Neural progenitor cell (in vitro differentiated cells): ENCODE measurements around the gene DYNLT3. TPM values are rescaled to one million over a fixed set of nuclear protein-coding genes. Genes with fewer than 3 reads are reported as not detected.

Experiments used
- DNase-seq: peaks from one replicate; pipeline ENCODE4 v3.0.0-alpha.2; 2016; ENCODE audit warnings: low spot score
- H2AFZ ChIP-seq: fragments of 200-600 bp; sonication (generic); replicated peaks from 2 replicates; pipeline ENCODE4 v1.6.1; 2016; ENCODE audit warnings: antibody characterized with exemption
- H3F3A ChIP-seq: fragments of 200-600 bp; sonication (generic); 2 replicates; pipeline ENCODE4 v1.6.1; 2016; ENCODE audit warnings: antibody characterized with exemption, low read depth
- H3K27ac ChIP-seq: fragments of 200-600 bp; sonication (generic); 2 replicates; pipeline ENCODE4 v1.5.1; 2016; ENCODE audit warnings: mild to moderate bottlenecking
- H3K27me3 ChIP-seq: fragments of 200-600 bp; sonication (generic); 2 replicates; pipeline ENCODE4 v1.6.1; 2016; ENCODE audit warnings: mild to moderate bottlenecking, moderate library complexity
- H3K36me3 ChIP-seq: fragments of 200-600 bp; sonication (generic); 2 replicates; pipeline ENCODE4 v1.5.1; 2016
- H3K4me1 ChIP-seq: fragments of 200-600 bp; sonication (generic); 2 replicates; pipeline ENCODE4 v1.6.1; 2016; ENCODE audit warnings: mixed run types
- H3K4me2 ChIP-seq: fragments of 200-600 bp; sonication (generic); 2 replicates; pipeline ENCODE4 v1.6.1; 2016
- H3K4me3 ChIP-seq: fragments of 200-600 bp; sonication (generic); 2 replicates; pipeline ENCODE4 v1.5.1; 2016
- H3K79me2 ChIP-seq: fragments of 200-600 bp; sonication (generic); 2 replicates; pipeline ENCODE4 v1.6.1; 2016; ENCODE audit warnings: low read depth
- H3K9ac ChIP-seq: fragments of 200-600 bp; sonication (generic); 2 replicates; pipeline ENCODE4 v1.6.1; 2016
- H3K9me3 ChIP-seq: fragments of 200-600 bp; sonication (generic); 2 replicates; pipeline ENCODE4 v1.5.1; 2016; ENCODE audit warnings: low read depth
- H4K20me1 ChIP-seq: fragments of 200-600 bp; sonication (generic); 2 replicates; pipeline ENCODE4 v1.6.1; 2016; ENCODE audit warnings: low read depth
- H3K27ac Mint-ChIP-seq: 3 replicates; pipeline ENCODE4 v1.8.0; 2021; ENCODE audit warnings: mixed read lengths
- H3K27me3 Mint-ChIP-seq: 2 replicates; pipeline ENCODE4 v1.8.0; 2022; ENCODE audit warnings: low read depth, mild to moderate bottlenecking, inconsistent platforms, moderate library complexity, mixed read lengths; ENCODE audit not compliant: insufficient read depth
- H3K36me3 Mint-ChIP-seq: 3 replicates; pipeline ENCODE4 v1.8.0; 2021; ENCODE audit warnings: mixed read lengths
- H3K4me1 Mint-ChIP-seq: 3 replicates; pipeline ENCODE4 v1.8.0; 2021; ENCODE audit warnings: mixed read lengths
- H3K4me3 Mint-ChIP-seq: 3 replicates; pipeline ENCODE4 v1.8.0; 2021; ENCODE audit warnings: mild to moderate bottlenecking, moderate library complexity, mixed read lengths
- H3K9me3 Mint-ChIP-seq: 3 replicates; pipeline ENCODE4 v1.8.0; 2020; ENCODE audit warnings: mixed read lengths
- CTCF ChIP-seq: fragments of 200-600 bp; sonication (generic); IDR thresholded peaks from 2 replicates; pipeline ENCODE4 v1.5.1; 2017; ENCODE audit warnings: antibody characterized with exemption, mild to moderate bottlenecking
- EZH2 ChIP-seq: fragments of 200-600 bp; sonication (generic); IDR thresholded peaks from 2 replicates; pipeline ENCODE4 v1.6.1; 2017; ENCODE audit warnings: antibody characterized with exemption, mild to moderate bottlenecking, moderate library complexity
- EZH2phosphoT487 ChIP-seq: fragments of 200-600 bp; sonication (generic); IDR thresholded peaks from 2 replicates; pipeline ENCODE4 v1.6.1; 2017; ENCODE audit warnings: antibody characterized with exemption
- total RNA-seq: library from RNA; depleted of rRNA; stranded (reverse); fragments of >200 nt; gene quantifications from 2 replicates; pipeline ENCODE4 v1.2.3, GENCODE V29; 2015; ENCODE audit warnings: low replicate concordance

Gene DYNLT3
- total RNA-seq, 1 donor from 2014 or later: 12.1 TPM

GRCh38 chrX:37883196-37883595 lies 35.8 kb upstream of the DYNLT3 start:
- Histone ChIP-seq H3F3A (no peaks in the 10 kb centered on the region), H3K4me2 (no peak overlapping the region), H3K9ac (no peak overlapping the region), H3K79me2 (no peaks in the 10 kb centered on the region), H4K20me1 (no peaks in the 10 kb centered on the region), H3K27ac (no peak overlapping the region), H3K4me1 (no peaks in the 10 kb centered on the region), H2AFZ (no peak overlapping the region), H3K27me3 (no peaks in the 10 kb centered on the region), H3K36me3 (peaks cover 4% of the 10 kb centered on the region), H3K9me3 (peaks cover 14% of the 10 kb centered on the region), H3K4me3 (no peak overlapping the region)
- H3K27ac Mint-ChIP-seq: no peak overlapping the region
- no peaks in the 10 kb centered on the region for H3K36me3 Mint-ChIP-seq
- H3K4me3 Mint-ChIP-seq: no peak overlapping the region
- no peaks in the 10 kb centered on the region for H3K9me3 Mint-ChIP-seq
- no peaks in the 10 kb centered on the region for H3K4me1 Mint-ChIP-seq
- no peaks in the 10 kb centered on the region for H3K27me3 Mint-ChIP-seq
- DNase-seq: no peak
- no peak for TF ChIP-seq CTCF
- TF ChIP-seq EZH2phosphoT487: no peak
- no peak for TF ChIP-seq EZH2

- H3K4me1 Mint-ChIP-seq: no peaks in the 10 kb centered on the region
- H3K9me3 ChIP-seq: peaks cover 10% of the 10 kb centered on the region
- no peaks in the 10 kb centered on the region for H3K9me3 Mint-ChIP-seq
- no peak overlapping the region for H3K27ac ChIP-seq
- H3K36me3 ChIP-seq: peaks cover 3% of the 10 kb centered on the region
- H3F3A ChIP-seq: no peaks in the 10 kb centered on the region
- no peak overlapping the region for H3K9ac ChIP-seq
- DNase-seq: no peak
- no peak overlapping the region for H3K4me3 ChIP-seq
- H3K79me2 ChIP-seq: no peaks in the 10 kb centered on the region
- H3K4me2 ChIP-seq: no peak overlapping the region
- H3K4me1 ChIP-seq: no peaks in the 10 kb centered on the region
- TF ChIP-seq EZH2: no peak
- TF ChIP-seq EZH2phosphoT487: no peak
- TF ChIP-seq CTCF: no peak
- no peaks in the 10 kb centered on the region for H3K36me3 Mint-ChIP-seq
- no peak overlapping the region for H3K27ac Mint-ChIP-seq
- no peaks in the 10 kb centered on the region for H4K20me1 ChIP-seq
- no peak overlapping the region for H2AFZ ChIP-seq
- H3K27me3 Mint-ChIP-seq: no peaks in the 10 kb centered on the region
- no peak overlapping the region for H3K4me3 Mint-ChIP-seq
- H3K27me3 ChIP-seq: no peaks in the 10 kb centered on the region
Measured at GRCh38 chrX:37879692-37880091, 32.3 kb upstream of the DYNLT3 start.

GRCh38 chrX:37876716-37877115 lies 29.3 kb upstream of the DYNLT3 start:
- Mint-ChIP-seq H3K9me3 (no peaks in the 10 kb centered on the region), H3K27ac (no peak overlapping the region), H3K4me1 (no peaks in the 10 kb centered on the region), H3K4me3 (no peak overlapping the region), H3K27me3 (no peaks in the 10 kb centered on the region), H3K36me3 (no peaks in the 10 kb centered on the region)
- Histone ChIP-seq H3K27ac (no peak overlapping the region), H4K20me1 (no peaks in the 10 kb centered on the region), H3K79me2 (no peaks in the 10 kb centered on the region), H3K36me3 (no peaks in the 10 kb centered on the region), H3K4me2 (no peak overlapping the region), H3K4me1 (no peaks in the 10 kb centered on the region), H3K27me3 (no peaks in the 10 kb centered on the region), H3K9ac (no peak overlapping the region), H2AFZ (no peak overlapping the region), H3K4me3 (no peak overlapping the region), H3F3A (no peaks in the 10 kb centered on the region), H3K9me3 (no peaks in the 10 kb centered on the region)
- no peak for DNase-seq
- TF ChIP-seq CTCF (no peak), EZH2 (no peak), EZH2phosphoT487 (no peak)

GRCh38 chrX:37875675-37876074 lies 28.3 kb upstream of the DYNLT3 start:
- Mint-ChIP-seq H3K27ac (no peak overlapping the region), H3K9me3 (no peaks in the 10 kb centered on the region)
- H3K9ac ChIP-seq: no peak overlapping the region

More at GRCh38 chrX:37875675-37876074, 28.3 kb upstream of the DYNLT3 start:
- no peak for DNase-seq
- Histone ChIP-seq H2AFZ (no peak overlapping the region), H3K4me1 (no peaks in the 10 kb centered on the region), H3K4me2 (no peak overlapping the region), H3K9me3 (no peaks in the 10 kb centered on the region), H3K36me3 (no peaks in the 10 kb centered on the region), H3K27me3 (no peaks in the 10 kb centered on the region), H4K20me1 (no peaks in the 10 kb centered on the region), H3K79me2 (no peaks in the 10 kb centered on the region), H3K4me3 (no peak overlapping the region), H3K27ac (no peak overlapping the region), H3F3A (no peaks in the 10 kb centered on the region)
- no peak overlapping the region for H3K4me3 Mint-ChIP-seq
- H3K4me1 Mint-ChIP-seq: no peaks in the 10 kb centered on the region
- no peaks in the 10 kb centered on the region for H3K36me3 Mint-ChIP-seq
- no peaks in the 10 kb centered on the region for H3K27me3 Mint-ChIP-seq
- TF ChIP-seq EZH2 (no peak), EZH2phosphoT487 (no peak), CTCF (no peak)
